Measurements from ENCODE around the gene UBE2A.
A peak's percentile ranks its signal among the peaks of the same experiment; 100 is the strongest.

The UBE2A gene

DNA sequence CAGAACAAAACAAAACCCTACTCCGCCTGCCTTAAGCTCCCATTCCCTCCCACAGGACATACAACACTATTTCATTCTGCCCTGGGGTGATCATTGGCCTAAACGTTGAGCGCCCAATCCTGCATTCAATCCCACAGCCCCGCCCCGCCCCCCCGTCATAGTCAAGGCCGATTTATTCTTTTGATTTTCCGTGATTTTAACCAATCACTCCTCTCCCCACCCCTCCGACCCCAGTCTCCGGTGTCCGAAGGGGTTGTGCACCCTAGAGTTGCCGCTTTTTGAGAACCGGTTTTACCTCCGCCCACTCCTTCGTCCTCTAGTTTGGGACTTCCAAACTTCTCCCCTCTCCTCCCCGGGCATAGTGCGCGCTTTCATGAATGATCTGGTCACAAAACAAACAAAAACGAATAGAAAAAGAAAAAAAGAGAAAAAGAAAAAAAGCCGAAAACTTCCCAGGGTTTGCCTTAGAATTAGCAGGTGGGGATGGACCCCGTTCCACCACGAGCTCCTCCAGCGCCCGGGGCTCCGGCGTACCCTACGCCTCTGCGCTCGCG, 446 bp upstream of the UBE2A start:
- Histone ChIP-seq H3K4me1 (ENCODE audit: control insufficient read depth, insufficient read depth, low read length) (peaks cover 20% of the 10 kb centered on the region), H3K9ac (ENCODE audit: low read length) (peak overlapping the region; percentile 90), H3K4me3 (ENCODE audit: low read length) (peak overlapping the region; percentile 84), H3K9me3 (ENCODE audit: control insufficient read depth, low read length) (no peaks in the 10 kb centered on the region), H3K36me3 (ENCODE audit: control insufficient read depth, insufficient read depth, low read length, severe bottlenecking) (peaks cover 8% of the 10 kb centered on the region), H3K27me3 (replicated peaks; ENCODE audit: control insufficient read depth, insufficient read depth, low read length) (no peaks in the 10 kb centered on the region)
- DNase-seq (ENCODE audit: low read depth), result peak; percentile 66

DNA sequence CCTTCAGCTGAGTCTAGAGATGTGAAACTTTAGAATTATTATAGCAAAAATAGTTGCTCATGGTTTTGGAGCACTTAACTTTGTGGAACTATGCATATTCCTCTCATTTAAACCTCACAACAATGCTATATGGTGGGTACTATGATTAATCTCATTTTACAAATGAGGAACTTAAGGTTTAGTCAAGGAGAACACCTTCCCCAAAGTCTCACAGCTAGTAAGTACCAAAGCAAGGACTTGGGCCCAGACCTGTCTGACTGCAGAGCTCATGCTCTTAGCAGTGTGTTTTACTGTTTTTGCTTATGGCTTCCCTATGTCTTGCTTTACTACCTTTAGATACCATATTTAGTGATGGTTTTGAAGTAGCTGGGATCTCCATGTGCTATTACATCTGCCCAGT, 5.1 kb downstream of the UBE2A start:
- no peak for DNase-seq (ENCODE audit: low read depth)
- Histone ChIP-seq H3K4me1 (ENCODE audit: control insufficient read depth, insufficient read depth, low read length) (peaks cover 12% of the 10 kb centered on the region), H3K4me3 (ENCODE audit: low read length) (no peak overlapping the region), H3K9ac (ENCODE audit: low read length) (no peak overlapping the region), H3K36me3 (ENCODE audit: control insufficient read depth, insufficient read depth, low read length, severe bottlenecking) (peaks cover 12% of the 10 kb centered on the region), H3K9me3 (ENCODE audit: control insufficient read depth, low read length) (no peaks in the 10 kb centered on the region), H3K27me3 (replicated peaks; ENCODE audit: control insufficient read depth, insufficient read depth, low read length) (no peaks in the 10 kb centered on the region)

DNA sequence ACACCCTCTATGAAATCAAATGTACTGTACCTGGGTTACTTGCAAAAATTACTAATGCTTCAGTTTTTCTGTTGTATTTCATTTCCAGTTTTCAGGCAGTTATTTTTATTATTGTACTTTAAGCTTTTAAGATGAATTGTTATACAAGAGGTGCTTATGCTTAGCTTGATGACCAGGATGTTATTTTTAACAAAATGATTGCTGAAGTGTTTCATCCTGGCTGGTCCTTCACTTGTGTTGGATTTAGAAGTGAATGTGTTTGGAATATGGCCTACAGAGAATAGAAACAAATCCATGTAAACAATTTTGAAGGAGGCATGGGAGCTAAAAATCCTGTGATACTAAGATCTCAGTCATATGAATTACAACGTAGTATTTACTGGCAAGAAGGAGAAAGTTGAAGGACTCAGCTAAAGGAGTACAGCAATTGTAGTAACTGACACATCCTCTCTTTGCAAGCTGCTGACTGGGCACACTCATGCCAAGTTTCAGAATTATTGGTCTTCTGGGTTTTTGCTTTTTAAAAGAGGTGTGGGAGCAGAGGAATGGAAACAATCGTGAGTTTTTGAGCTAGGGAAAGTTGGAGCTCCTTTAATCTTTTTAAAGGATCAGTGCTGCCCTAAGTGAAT, 9.2 kb downstream of the UBE2A start:
- no peaks in the 10 kb centered on the region for H3K27me3 ChIP-seq (replicated peaks; ENCODE audit: control insufficient read depth, insufficient read depth, low read length)
- H3K4me3 ChIP-seq (ENCODE audit: low read length), result no peak overlapping the region
- no peak for DNase-seq (ENCODE audit: low read depth)
- peaks cover 5% of the 10 kb centered on the region for H3K36me3 ChIP-seq (ENCODE audit: control insufficient read depth, insufficient read depth, low read length, severe bottlenecking)
- H3K9ac ChIP-seq (ENCODE audit: low read length), result no peak overlapping the region
- no peaks in the 10 kb centered on the region for H3K9me3 ChIP-seq (ENCODE audit: control insufficient read depth, low read length)
- no peaks in the 10 kb centered on the region for H3K4me1 ChIP-seq (ENCODE audit: control insufficient read depth, insufficient read depth, low read length)

DNA sequence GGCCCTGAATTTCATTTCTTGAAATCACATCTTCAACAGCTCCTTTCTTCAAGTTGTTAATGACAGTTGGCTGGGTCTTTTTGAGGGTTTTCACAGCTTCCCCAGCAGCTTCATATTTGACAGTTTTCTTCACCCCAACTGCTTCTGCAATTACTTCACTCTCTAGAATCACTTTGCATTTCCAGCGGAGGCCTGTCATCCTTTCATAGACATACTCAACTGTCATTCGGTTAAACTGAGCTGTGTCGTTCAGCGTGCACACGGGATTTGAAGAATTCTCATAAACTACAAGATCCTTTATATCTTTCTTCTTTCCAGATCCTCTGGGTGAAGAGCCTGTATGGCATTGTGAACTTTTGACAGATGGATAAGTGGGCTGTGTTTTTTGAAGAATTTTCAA, 15.4 kb downstream of the UBE2A start:
- no peak overlapping the region for H3K9ac ChIP-seq (ENCODE audit: low read length)
- no peaks in the 10 kb centered on the region for H3K27me3 ChIP-seq (replicated peaks; ENCODE audit: control insufficient read depth, insufficient read depth, low read length)
- no peak overlapping the region for H3K4me3 ChIP-seq (ENCODE audit: low read length)
- DNase-seq (ENCODE audit: low read depth), result no peak
- peaks cover 38% of the 10 kb centered on the region for H3K36me3 ChIP-seq (ENCODE audit: control insufficient read depth, insufficient read depth, low read length, severe bottlenecking)
- H3K4me1 ChIP-seq (ENCODE audit: control insufficient read depth, insufficient read depth, low read length), result no peaks in the 10 kb centered on the region
- no peaks in the 10 kb centered on the region for H3K9me3 ChIP-seq (ENCODE audit: control insufficient read depth, low read length)

DNA sequence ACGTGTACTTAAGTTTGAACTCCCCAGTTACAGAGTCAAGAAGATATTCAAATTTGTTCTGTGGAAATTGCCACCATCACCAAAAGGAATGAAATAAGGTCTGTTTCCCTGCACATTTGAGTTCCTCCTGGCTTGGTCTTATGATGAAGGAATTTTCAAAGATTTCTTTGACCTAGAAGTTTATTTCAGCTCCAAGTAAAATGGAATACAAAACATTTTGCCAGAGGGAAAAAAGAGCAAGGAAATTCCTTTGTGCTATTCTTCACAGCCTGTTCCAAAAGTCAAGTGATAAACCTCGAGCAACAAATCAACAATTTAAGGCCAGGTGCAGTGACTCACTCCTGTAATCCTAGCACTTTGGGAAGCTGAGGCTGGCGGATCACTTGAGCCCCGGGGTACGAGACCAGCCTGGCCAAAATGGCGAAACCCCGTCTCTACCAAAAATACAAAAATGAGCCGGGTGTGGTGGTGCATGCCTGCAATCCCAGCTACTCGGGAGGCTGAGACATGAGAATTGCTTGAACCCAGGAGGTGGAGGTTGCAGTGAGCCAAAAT, 28.4 kb downstream of the UBE2A start:
- H3K9me3 ChIP-seq (ENCODE audit: control insufficient read depth, low read length), result no peaks in the 10 kb centered on the region
- no peaks in the 10 kb centered on the region for H3K36me3 ChIP-seq (ENCODE audit: control insufficient read depth, insufficient read depth, low read length, severe bottlenecking)
- no peak for DNase-seq (ENCODE audit: low read depth)
- no peaks in the 10 kb centered on the region for H3K27me3 ChIP-seq (replicated peaks; ENCODE audit: control insufficient read depth, insufficient read depth, low read length)
- no peak overlapping the region for H3K4me3 ChIP-seq (ENCODE audit: low read length)
- peaks cover 9% of the 10 kb centered on the region for H3K4me1 ChIP-seq (ENCODE audit: control insufficient read depth, insufficient read depth, low read length)
- no peak overlapping the region for H3K9ac ChIP-seq (ENCODE audit: low read length)

DNA sequence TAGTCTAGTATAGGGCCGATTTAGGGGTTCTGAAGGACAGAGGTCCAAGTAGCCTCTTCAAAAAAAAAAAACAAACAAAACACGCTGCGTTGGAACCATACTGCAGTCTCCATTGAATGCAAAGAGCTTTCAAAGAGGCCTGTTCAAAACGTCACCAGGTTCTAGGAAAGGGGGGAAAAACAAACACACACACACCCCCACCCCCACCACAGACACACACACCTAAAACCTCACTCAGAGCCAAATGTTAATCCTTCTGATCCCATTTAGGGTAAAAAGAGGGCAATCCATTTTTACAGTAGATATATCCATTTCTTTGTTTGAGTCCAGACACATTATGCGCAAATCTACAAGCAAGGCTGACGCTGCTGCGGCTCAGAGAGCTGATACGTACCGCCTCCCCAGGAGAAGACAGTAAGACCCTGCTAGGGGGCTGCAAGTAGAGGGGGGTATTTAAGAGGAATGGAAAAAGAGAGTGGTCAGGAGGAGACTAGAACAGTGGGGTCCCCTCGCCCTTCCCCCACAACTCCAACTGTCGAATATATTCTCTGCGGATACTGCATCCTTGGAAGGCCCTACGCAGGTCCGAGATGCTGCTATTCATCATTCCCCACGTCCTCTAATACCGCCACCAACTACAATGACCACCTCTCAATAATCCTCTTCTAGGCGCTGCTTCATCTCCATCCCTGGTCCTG, 30.6 kb downstream of the UBE2A start:
- peak overlapping the region; percentile 83 for H3K4me3 ChIP-seq (ENCODE audit: low read length)
- peak overlapping the region; percentile 77 for H3K9ac ChIP-seq (ENCODE audit: low read length)
- no peaks in the 10 kb centered on the region for H3K9me3 ChIP-seq (ENCODE audit: control insufficient read depth, low read length)
- H3K4me1 ChIP-seq (ENCODE audit: control insufficient read depth, insufficient read depth, low read length), result peaks cover 9% of the 10 kb centered on the region
- no peaks in the 10 kb centered on the region for H3K36me3 ChIP-seq (ENCODE audit: control insufficient read depth, insufficient read depth, low read length, severe bottlenecking)
- no peaks in the 10 kb centered on the region for H3K27me3 ChIP-seq (replicated peaks; ENCODE audit: control insufficient read depth, insufficient read depth, low read length)
- no peak for DNase-seq (ENCODE audit: low read depth)

DNA sequence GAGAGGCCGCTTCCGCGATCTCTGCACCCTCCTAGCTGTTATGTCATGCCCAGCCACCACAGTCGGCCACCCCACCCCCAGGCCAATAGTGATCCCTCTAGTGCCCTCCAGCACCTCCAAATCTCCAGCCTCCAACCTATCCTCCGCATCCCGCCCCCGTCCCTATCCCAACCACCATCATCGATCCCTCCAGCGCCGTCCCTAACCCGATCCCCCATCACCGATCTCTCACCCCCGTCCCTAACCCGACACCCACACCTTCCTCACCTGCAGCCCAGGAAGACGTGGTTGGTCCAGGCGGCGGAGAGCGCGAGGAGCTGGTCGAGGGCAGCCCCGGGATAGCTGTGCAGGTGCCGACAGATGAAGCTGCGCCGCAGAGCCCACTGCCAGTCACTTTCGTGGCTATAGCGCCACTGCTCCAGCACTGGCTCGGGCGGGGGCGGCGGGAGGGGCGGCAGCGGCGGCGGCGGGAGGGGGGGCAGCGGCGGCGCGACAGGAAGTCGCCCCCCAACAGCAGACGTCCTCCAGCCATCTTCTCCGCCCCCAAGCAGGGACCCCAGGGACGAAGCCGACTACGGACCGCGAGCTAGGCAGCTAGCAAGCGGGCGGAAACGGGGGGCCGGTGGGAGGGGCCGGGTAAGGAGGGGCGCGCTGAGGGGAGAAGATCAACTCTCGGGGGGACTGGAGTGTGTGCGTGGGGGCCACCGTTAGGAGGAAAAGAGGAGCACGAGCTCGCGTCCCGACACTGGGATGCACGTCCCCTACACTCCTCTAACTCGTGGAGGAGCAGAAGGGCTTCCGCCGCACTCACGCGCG, 31.3 kb downstream of the UBE2A start:
- H3K4me1 ChIP-seq (ENCODE audit: control insufficient read depth, insufficient read depth, low read length), result peaks cover 9% of the 10 kb centered on the region
- H3K27me3 ChIP-seq (replicated peaks; ENCODE audit: control insufficient read depth, insufficient read depth, low read length), result no peaks in the 10 kb centered on the region
- DNase-seq (ENCODE audit: low read depth), result peak; percentile 56

DNA sequence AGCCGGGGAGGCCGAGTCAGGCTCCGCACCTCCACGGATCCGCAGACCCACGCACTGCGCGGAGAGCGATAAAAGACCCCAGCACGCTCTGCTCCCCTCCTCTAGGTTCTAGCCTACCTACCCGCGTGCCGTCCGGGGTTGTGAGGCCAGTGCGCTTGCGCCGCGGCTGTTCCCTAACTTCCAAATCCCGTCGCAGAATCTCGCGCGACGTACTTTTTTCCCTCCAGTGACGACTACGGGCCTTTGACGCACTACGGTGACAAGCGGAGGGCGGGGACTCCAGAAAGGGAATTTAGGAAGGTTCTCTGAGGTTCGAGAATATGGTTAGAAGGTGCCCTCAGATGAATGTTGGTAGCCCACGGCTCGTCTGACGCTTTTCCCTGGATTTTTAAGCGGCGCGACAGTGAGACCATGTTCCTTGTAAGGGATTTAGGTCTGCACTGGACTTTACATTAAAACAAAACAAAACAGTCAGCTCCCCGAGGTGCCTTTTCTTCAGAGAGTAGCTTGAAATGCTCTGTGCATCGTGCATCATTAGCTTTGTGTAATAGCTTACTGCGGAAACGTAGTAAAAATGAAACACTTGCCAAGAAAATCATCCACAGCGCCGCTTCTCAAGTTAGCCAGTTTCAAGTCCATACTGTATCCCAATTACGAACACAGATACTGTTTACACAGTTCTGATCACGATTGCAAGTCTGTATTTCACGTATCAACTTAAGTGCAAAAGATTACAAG, 32.1 kb downstream of the UBE2A start, which contains the start of gene NKRF:
Gene NKRF, minus strand, starts transcription at position 145 of the 738 bp plus-strand sequence.
- no peaks in the 10 kb centered on the region for H3K27me3 ChIP-seq (replicated peaks; ENCODE audit: control insufficient read depth, insufficient read depth, low read length)
- no peaks in the 10 kb centered on the region for H3K9me3 ChIP-seq (ENCODE audit: control insufficient read depth, low read length)
- peak within 1 kb of the TSS; percentile 92 for H3K9ac ChIP-seq (ENCODE audit: low read length)
- H3K4me3 ChIP-seq (ENCODE audit: low read length), result peak within 1 kb of the TSS; percentile 91
- H3K36me3 ChIP-seq (ENCODE audit: control insufficient read depth, insufficient read depth, low read length, severe bottlenecking), result no peaks in the 10 kb centered on the region
- peaks cover 9% of the 10 kb centered on the region for H3K4me1 ChIP-seq (ENCODE audit: control insufficient read depth, insufficient read depth, low read length)
- peak; percentile 94 for DNase-seq (ENCODE audit: low read depth)

More for the DNA sequence above, 31.3 kb downstream of the UBE2A start:
- Histone ChIP-seq H3K36me3 (ENCODE audit: control insufficient read depth, insufficient read depth, low read length, severe bottlenecking) (no peaks in the 10 kb centered on the region), H3K9me3 (ENCODE audit: control insufficient read depth, low read length) (no peaks in the 10 kb centered on the region), H3K9ac (ENCODE audit: low read length) (peak overlapping the region; percentile 92), H3K4me3 (ENCODE audit: low read length) (peak overlapping the region; percentile 91)

DNA sequence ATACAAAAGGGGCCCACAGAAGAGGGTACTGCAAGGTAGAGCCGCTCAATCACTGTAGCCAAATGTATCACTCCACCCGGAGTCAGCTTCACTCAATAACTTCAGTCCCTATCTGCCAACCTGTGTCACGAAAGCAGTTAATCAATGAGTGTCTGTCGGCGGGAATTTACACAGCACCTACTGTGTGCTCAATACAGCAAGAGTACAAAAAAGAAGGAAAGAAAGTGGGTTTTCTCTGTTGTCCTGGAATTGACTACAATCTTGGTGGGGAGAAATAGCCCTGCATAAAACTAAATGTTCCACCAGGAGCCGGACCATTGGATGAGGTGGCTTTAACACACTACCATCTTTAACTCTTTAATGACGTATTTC, 32.6 kb downstream of the UBE2A start:
- no peak for DNase-seq (ENCODE audit: low read depth)
- no peaks in the 10 kb centered on the region for H3K9me3 ChIP-seq (ENCODE audit: control insufficient read depth, low read length)
- H3K4me3 ChIP-seq (ENCODE audit: low read length), result peak overlapping the region; percentile 91
- peaks cover 9% of the 10 kb centered on the region for H3K4me1 ChIP-seq (ENCODE audit: control insufficient read depth, insufficient read depth, low read length)
- no peaks in the 10 kb centered on the region for H3K36me3 ChIP-seq (ENCODE audit: control insufficient read depth, insufficient read depth, low read length, severe bottlenecking)
- no peaks in the 10 kb centered on the region for H3K27me3 ChIP-seq (replicated peaks; ENCODE audit: control insufficient read depth, insufficient read depth, low read length)
- peak overlapping the region; percentile 92 for H3K9ac ChIP-seq (ENCODE audit: low read length)

DNA sequence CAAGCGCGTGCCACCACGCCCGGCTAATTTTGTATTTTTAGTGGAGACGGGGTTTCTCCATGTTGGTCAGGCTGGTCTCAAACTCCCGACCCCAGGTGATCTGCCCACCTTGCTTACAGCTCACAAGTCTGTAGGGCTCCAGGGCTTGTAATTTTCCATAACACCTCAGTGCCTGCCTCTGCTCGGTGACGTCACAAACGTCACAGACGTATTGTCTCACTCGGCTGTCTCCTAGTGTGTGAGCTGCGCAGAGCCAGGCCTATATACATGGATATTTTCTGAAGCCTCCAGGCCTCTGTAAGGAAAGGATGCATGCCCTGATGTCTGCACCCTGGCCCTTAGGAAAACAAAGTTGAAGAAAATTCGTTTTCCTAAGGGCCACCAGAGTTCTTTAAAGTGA, 40.4 kb downstream of the UBE2A start:
- Histone ChIP-seq H3K9ac (ENCODE audit: low read length) (no peak overlapping the region), H3K9me3 (ENCODE audit: control insufficient read depth, low read length) (no peaks in the 10 kb centered on the region), H3K4me3 (ENCODE audit: low read length) (no peak overlapping the region), H3K36me3 (ENCODE audit: control insufficient read depth, insufficient read depth, low read length, severe bottlenecking) (no peaks in the 10 kb centered on the region), H3K4me1 (ENCODE audit: control insufficient read depth, insufficient read depth, low read length) (no peaks in the 10 kb centered on the region), H3K27me3 (replicated peaks; ENCODE audit: control insufficient read depth, insufficient read depth, low read length) (peaks cover 11% of the 10 kb centered on the region)
- no peak for DNase-seq (ENCODE audit: low read depth)

Data from adipocyte (in vitro differentiated cells).